ENCODE results near the gene THRB.

Gene THRB

GRCh38 chr3:24191801-24192403, 302.7 kb downstream of the THRB start:
- in situ Hi-C loops (cut with MboI; ENCODE audit: low sequenced_read_pairs) = no loop called here

GRCh38 chr3:24190256-24190655, 304.4 kb downstream of the THRB start:
- in situ Hi-C loops (cut with MboI; ENCODE audit: low sequenced_read_pairs) = no loop called here

- in situ Hi-C loops (cut with MboI; ENCODE audit: low sequenced_read_pairs) = no loop called here
Observed at GRCh38 chr3:24185738-24186384, 308.8 kb downstream of the THRB start.

- in situ Hi-C loops (cut with MboI; ENCODE audit: low sequenced_read_pairs) = no loop called here
Observed at GRCh38 chr3:24184528-24185176, 310.0 kb downstream of the THRB start.

GRCh38 chr3:24182756-24183155, 311.9 kb downstream of the THRB start:
- in situ Hi-C loops (cut with MboI; ENCODE audit: low sequenced_read_pairs) = no loop called here

- in situ Hi-C loops (cut with MboI; ENCODE audit: low sequenced_read_pairs) = no loop called here
Observed at GRCh38 chr3:24181256-24181655, 313.4 kb downstream of the THRB start.

GRCh38 chr3:24180616-24181015, 314.0 kb downstream of the THRB start:
- in situ Hi-C loops (cut with MboI; ENCODE audit: low sequenced_read_pairs) = no loop called here

- in situ Hi-C loops (cut with MboI; ENCODE audit: low sequenced_read_pairs) = no loop called here
Observed at GRCh38 chr3:24177201-24177600, 317.4 kb downstream of the THRB start.

GRCh38 chr3:24174614-24175013, 320.0 kb downstream of the THRB start:
- in situ Hi-C loops (cut with MboI; ENCODE audit: low sequenced_read_pairs) = no loop called here

- in situ Hi-C loops (cut with MboI; ENCODE audit: low sequenced_read_pairs) = no loop called here
Observed at GRCh38 chr3:24168977-24169376, 325.7 kb downstream of the THRB start.

- in situ Hi-C loops (cut with MboI; ENCODE audit: low sequenced_read_pairs) = no loop called here
Observed at GRCh38 chr3:24167429-24167828, 327.2 kb downstream of the THRB start.

GRCh38 chr3:24166515-24166914, 328.1 kb downstream of the THRB start:
- in situ Hi-C loops (cut with MboI; ENCODE audit: low sequenced_read_pairs) = no loop called here

- in situ Hi-C loops (cut with MboI; ENCODE audit: low sequenced_read_pairs) = no loop called here
Observed at GRCh38 chr3:24165603-24165982, 329.1 kb downstream of the THRB start.

GRCh38 chr3:24164967-24165602, 329.6 kb downstream of the THRB start:
- in situ Hi-C loops (cut with MboI; ENCODE audit: low sequenced_read_pairs) = no loop called here

- in situ Hi-C loops (cut with MboI; ENCODE audit: low sequenced_read_pairs) = no loop called here
Observed at GRCh38 chr3:24162929-24163328, 331.7 kb downstream of the THRB start.

GRCh38 chr3:24161841-24162240, 332.8 kb downstream of the THRB start:
- in situ Hi-C loops (cut with MboI; ENCODE audit: low sequenced_read_pairs) = no loop called here

- in situ Hi-C loops (cut with MboI; ENCODE audit: low sequenced_read_pairs) = no loop called here
Observed at GRCh38 chr3:24160424-24161095, 334.1 kb downstream of the THRB start.

GRCh38 chr3:24158761-24159454, 335.7 kb downstream of the THRB start:
- in situ Hi-C loops (cut with MboI; ENCODE audit: low sequenced_read_pairs) = no loop called here

- in situ Hi-C loops (cut with MboI; ENCODE audit: low sequenced_read_pairs) = no loop called here
Observed at GRCh38 chr3:24157106-24157505, 337.5 kb downstream of the THRB start.

- in situ Hi-C loops (cut with MboI; ENCODE audit: low sequenced_read_pairs) = no loop called here
Observed at GRCh38 chr3:24156466-24156865, 338.2 kb downstream of the THRB start.

- in situ Hi-C loops (cut with MboI; ENCODE audit: low sequenced_read_pairs) = no loop called here
Observed at GRCh38 chr3:24155276-24155675, 339.4 kb downstream of the THRB start.
